SHP77 (cell line): ENCODE data around the gene CRIP1.

Source experiments
- DNase-seq, 2 experiments: peaks; one replicate each; lab custom pipeline; 2025; lab: John Stamatoyannopoulos, UW

Gene CRIP1

GRCh38 chr14:105470350-105471296, 16.1 kb upstream of the CRIP1 start:
- DNase-seq: no peak

- DNase-seq: no peak
Measured at GRCh38 chr14:105471297-105471821, 15.3 kb upstream of the CRIP1 start.

DNA sequence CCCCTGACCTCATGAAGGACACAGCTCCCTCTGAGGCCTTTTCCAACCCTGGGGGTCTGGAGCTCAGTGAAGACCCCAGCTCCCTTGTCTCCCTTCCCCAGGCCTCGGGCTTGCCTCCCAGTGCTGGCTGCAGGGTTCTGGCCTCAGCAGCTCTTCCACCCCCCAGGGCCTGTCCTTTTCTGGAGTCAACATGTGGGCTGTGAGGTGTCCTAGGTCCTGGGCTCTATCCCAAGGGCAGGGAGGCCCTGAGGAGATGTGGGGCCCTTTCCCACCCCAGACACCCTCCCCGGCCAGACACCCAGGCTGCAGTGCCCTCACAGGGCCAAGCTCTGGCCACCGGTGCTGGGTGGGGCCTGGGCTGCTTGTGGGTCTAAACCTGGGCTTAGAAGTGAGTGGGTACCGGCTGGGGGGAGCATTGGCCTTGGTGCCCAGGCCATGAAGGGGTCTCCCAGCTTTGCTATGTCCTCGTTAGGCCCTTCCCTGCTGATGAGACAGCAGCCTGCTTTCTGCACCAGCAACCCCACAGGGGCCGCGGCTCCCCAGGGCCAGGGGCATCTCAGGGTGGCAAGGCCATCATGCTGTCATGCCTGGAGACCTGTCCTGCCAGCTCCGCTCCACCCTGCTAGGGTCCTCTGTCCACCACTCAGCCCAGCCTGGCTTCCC, 14.7 kb upstream of the CRIP1 start:
- DNase-seq: no peak

GRCh38 chr14:105472486-105472991, 14.1 kb upstream of the CRIP1 start:
- peak in 1 of 2 experiments; percentile 16 for DNase-seq

DNA sequence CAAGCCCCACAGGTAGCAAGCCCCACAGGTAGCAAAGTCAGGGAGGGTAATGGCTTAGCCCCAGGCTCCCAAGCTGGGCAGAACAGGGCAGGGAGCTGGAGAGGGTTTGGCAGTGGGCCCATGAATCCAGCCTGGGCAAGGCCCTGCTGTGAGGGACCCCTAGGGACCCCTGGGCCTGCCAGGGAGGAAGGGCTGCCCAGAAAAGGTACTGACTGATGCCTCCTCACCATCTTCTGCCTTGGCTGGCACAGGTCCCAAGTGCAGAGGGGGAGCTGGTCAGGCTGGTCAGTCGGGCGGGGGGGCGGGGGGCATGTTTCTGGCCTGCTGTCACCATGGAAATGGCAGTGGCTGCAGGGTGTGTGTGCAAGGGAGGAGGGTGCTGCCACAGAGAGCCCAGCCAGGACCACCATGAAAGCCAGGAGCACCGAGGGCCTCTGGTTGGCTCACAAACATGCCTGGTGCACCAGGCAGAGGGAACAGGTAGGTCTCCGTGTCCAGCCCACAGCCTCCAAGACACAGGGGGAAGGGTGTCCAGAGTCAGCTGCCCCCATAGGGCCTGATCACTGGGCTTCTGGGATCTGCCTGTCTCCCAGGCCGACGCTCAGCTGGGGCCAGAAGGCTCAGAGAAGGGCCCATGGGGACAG, 13.5 kb upstream of the CRIP1 start:
- DNase-seq: no peak

- peak; percentile 71 to 82 for DNase-seq
Measured at GRCh38 chr14:105473677-105474482, 12.8 kb upstream of the CRIP1 start.

DNA sequence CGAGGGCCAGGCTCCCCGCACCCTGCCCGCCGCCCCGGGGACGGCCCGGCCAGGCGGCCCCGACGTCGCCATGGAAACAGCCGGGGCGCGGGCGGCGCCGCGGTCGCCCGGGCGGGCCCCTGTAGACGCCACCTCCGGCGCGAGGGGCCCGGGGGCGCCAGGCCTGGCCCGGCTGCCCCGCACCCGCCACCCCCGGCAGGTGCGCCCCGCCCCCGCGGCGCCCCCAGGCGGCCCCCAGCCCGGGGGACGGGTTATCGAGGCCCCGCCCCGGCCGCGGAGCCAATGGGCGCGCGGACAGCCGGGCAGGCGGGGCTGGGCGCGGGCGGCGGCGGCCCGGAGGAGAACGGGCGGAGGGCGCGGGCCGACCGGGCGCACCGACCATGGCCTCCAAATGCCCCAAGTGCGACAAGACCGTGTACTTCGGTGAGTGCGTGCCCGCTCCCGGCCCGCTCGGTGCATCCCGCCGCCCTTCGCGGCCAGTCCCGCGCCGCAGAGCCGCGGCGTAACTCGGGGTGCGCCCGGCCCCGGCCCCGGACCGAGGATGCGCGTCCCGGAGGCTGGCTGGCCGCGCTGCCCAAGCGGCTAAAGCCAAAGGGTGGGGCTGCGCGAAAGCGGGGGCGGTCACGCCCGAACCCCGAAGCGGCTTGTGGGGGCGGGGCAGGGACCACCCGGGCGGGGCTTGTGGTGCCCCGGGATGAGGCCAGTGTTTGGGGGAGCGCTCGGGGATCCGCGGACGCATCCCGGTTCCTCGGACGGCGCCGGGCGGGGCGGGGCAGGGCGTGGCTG, 12.0 kb upstream of the CRIP1 start, which contains the start of gene CRIP2:
Gene CRIP2, plus strand, starts transcription at position 339 of the 786 bp plus-strand sequence. Its CDS starts 42 bp downstream, at position 381.
- peak; percentile 48 to 51 for DNase-seq

GRCh38 chr14:105475269-105476096, 11.2 kb upstream of the CRIP1 start:
- DNase-seq: peak; percentile 56 to 73

DNA sequence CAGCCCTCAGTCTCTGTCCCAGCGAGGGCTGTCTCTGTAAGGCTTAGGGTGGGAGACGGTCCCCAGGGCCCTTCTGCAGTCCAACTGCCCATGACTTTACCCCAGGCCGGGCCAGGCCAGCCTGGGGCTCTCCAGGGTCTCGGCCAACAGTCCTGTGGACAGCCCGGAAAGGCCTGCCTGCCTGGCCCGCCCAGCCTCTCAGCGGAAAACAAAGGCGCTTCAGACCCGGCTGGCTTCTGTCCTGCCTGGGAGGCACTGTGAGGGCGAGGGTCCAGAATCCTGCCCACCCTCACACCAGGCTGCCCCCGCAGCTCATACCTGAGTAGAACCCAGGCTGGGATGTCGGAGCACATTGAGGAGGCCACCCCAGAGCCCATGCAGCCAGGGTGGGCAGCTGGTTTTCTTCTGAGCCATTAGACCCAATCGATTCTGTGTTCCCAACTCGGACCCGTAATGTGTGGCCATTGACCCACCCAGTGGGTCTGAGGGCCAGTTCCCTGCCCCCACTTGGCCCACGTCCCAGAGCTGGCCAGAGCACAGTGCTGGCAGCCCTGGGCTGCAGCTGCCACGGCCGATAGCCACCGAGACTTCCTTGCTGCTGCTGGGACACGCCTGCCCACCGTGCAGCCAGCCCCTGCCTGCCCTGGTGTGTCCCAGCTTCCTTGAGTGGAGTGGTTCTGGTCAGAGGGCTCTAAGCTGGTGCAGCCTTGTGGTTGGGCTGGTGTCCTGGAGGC, 10.4 kb upstream of the CRIP1 start:
- peak in 1 of 2 experiments; percentile 48 for DNase-seq

GRCh38 chr14:105476831-105477659, 9.6 kb upstream of the CRIP1 start:
- DNase-seq: peak in 1 of 2 experiments; percentile 26

DNA sequence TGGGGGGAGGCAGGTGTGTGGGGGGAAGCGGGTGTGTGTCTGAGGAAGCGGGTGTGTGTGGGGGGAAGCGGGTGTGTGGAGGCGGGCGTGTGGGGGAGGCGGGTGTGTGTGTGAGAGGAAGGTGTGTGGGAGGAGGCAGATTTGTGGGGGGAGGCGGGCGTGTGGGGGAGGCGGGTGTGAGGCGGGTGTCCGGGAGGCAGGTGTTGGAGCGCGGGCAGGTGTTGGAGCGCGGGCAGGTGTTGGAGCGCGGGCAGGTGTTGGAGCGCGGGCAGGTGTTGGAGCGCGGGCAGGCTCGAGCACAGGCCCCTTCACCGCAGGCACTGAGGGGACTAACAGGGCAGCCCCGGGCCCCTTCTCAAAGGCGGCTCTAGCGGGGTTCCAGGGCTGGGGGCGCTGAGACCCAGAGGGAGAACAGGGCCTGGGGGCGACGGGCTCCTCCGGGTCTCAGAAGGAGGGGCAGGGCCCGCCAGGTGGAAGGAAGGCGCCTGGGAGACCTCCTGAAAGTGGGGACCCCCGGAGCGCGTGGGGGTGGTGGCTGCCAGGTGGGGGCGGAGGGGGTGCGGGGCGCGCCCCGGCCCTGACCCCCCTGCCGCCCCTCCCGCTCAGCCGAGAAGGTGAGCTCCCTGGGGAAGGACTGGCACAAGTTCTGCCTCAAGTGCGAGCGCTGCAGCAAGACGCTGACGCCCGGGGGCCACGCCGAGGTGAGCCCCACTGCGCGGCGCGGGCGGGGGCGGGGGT, 8.9 kb upstream of the CRIP1 start:
- no peak for DNase-seq

DNA sequence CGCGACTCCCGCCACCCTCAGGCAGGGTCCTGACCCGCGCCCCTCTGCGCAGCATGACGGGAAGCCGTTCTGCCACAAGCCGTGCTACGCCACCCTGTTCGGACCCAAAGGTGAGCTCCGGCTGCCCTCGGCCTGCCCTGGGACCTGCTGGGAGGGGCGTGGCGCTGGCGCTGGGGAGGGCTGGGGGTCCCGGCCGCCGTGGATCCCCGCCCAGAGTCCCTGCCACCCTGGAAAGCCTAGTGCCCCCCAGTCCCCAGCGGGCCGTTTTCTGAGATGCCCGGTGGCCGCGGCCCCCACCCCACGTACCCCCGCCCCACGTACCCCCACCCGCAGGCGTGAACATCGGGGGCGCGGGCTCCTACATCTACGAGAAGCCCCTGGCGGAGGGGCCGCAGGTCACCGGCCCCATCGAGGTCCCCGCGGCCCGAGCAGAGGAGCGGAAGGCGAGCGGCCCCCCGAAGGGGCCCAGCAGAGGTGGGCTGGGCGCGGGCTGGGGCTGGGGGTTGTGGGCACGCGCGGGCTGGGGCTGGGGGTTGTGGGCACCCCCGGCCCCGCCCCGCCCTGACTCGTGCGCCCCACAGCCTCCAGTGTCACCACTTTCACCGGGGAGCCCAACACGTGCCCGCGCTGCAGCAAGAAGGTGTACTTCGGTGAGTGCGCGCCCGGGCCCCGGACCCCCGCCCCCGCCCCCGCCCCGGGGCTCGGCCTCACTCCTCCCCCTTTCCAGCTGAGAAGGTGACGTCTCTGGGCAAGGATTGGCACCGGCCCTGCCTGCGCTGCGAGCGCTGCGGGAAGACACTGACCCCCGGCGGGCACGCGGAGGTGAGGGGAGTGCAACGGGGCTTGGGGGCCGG, 8.1 kb upstream of the CRIP1 start:
- DNase-seq: no peak

GRCh38 chr14:105479431-105480158, 7.1 kb upstream of the CRIP1 start:
- no peak for DNase-seq

DNA sequence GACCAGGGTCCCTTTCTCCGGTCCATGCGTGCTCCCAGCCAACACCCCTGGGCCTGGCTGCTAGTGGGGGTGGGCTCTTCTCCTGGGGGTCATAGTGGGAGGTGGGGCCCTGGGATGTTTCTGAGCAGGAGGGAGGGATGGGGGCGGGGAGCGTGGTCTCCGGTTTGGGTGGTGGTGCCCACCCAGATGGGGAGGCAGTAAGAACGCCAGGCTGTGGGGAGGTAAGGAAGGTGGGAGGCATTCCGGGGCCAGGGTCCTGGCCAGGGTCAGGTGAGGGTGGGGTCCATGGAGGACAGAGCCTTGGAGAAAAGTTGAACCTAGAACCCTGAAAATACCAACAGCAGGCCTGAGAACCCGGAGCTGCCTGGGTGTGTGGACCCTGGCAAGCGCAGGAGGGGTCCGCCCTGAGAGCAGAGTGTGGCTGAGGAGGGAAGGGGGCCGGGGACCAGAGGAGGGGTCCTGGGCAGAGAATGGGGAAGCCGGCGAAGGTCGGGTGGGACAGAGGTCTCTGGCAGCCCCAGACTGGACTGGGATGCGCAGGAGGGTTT, 6.4 kb upstream of the CRIP1 start:
- no peak for DNase-seq
